Activated CD4-positive, alpha-beta memory T cell treated with anti-CD3 and anti-CD28 coated beads, Interleukin-2, amount 10 ng/mL, durations not matched to agents 7 days and 5 days (primary cell): ENCODE measurements around the gene CYB5B. TPM values are rescaled to one million over a fixed set of nuclear protein-coding genes. Genes with fewer than 3 reads are reported as not detected.

ENCODE experiments used
- CTCF ChIA-PET: fragments of 350-600 bp; sonication (Branson Sonifier 250); formaldehyde crosslinking; loops from one replicate; lab custom pipeline; 2021; ENCODE audit warnings: antibody characterized with exemption, inconsistent platforms; lab: Charles Lee
- POLR2A ChIA-PET: fragments of 350-600 bp; sonication (Branson Sonifier 250); formaldehyde crosslinking; loops from one replicate; lab custom pipeline; 2021; ENCODE audit warnings: antibody characterized with exemption; lab: Charles Lee
- DNase-seq: peaks from one replicate; pipeline ENCODE4 v3.0.0-alpha.2; 2020
- H3K27ac Mint-ChIP-seq: one replicate; pipeline ENCODE4 v1.8.0; 2021; ENCODE audit warnings: mild to moderate bottlenecking, mixed read lengths
- H3K27me3 Mint-ChIP-seq: one replicate; pipeline ENCODE4 v1.8.0; 2021; ENCODE audit warnings: mixed read lengths
- H3K36me3 Mint-ChIP-seq: one replicate; pipeline ENCODE4 v1.8.0; 2021; ENCODE audit warnings: low read depth, mixed read lengths
- H3K4me1 Mint-ChIP-seq: one replicate; pipeline ENCODE4 v1.8.0; 2021; ENCODE audit warnings: mixed read lengths
- H3K4me3 Mint-ChIP-seq: one replicate; pipeline ENCODE4 v1.8.0; 2021; ENCODE audit warnings: mild to moderate bottlenecking, mixed read lengths
- H3K9me3 Mint-ChIP-seq: one replicate; pipeline ENCODE4 v1.8.0; 2021; ENCODE audit warnings: mixed read lengths
- total RNA-seq, 2 experiments: library from RNA; stranded (reverse); gene quantifications; one replicate each; pipeline ENCODE4 v1.2.3, GENCODE V29; 2021

Gene CYB5B
- total RNA-seq, 2 experiments from 2014 or later = 149 to 152 TPM

DNA sequence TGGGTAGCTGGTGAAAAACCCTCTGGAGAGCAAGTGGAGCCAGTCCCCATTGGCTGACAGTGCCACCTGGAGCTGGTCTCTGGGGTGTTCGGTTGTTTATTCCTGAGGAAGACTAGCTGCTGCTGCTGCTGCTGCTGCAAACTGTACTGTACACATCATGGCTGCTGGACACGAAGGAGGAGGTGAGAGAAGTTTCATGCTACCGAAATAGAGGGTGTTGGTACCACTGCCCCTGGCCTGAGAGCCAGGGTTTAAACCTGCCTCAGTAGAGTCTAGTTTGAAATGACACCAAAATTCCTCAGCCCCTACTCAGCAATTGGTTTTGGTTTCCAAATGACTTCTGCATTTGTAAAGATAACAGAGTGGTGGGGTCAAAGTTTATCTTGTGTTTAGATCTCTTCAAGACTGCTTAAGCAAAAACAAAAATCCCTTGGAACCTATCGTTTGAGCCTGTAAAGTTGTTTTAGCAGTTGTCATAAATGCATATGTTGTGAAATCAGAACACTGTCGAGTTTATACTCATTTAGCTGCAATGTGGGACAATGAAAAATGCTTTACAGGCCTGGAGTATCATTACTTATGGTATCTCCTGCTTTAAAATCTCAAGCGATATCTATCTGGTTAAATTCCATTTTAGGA lies 40.8 kb downstream of the CYB5B start:
- Mint-ChIP-seq H3K4me3 (peak overlapping the region; percentile 48), H3K27ac (peak overlapping the region; percentile 86), H3K36me3 (peaks cover 54% of the 10 kb centered on the region), H3K9me3 (no peaks in the 10 kb centered on the region), H3K4me1 (peaks cover 54% of the 10 kb centered on the region), H3K27me3 (no peaks in the 10 kb centered on the region)
- DNase-seq = peak; percentile 25
- CTCF ChIA-PET = interaction anchor here (0.6 to 1.4 kb wide), 5 partner anchors 9 to 153 kb away, joined by 3 to 4 read pairs (median 3); no protein-coding TSS in a partner anchor
- POLR2A ChIA-PET = interaction anchor here (0.8 to 2.3 kb wide), 7 partner anchors 10 to 261 kb away, joined by 3 to 11 read pairs (median 5); partner anchors contain the start of genes CYB5B and NQO1

DNA sequence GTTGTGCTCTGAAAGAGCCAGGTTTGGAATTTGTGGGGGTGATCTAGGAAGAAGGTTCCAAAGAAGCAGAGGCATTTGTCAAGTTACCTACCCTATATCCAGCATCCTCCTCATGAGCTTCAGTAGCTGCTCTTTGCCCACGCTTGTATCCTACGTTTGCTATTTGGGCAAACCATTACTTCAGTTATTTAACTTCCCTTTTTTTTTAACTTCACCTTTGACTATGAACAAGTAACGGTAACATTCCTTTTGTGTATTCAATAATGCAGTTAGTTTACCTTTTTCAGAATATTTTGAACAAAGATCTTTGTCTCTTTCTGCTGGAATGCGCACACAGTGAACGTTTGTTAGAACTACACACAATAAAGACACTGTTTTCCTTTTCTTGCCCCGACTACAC lies 41.5 kb downstream of the CYB5B start:
- Mint-ChIP-seq H3K36me3 (peaks cover 50% of the 10 kb centered on the region), H3K4me3 (no peak overlapping the region), H3K9me3 (no peaks in the 10 kb centered on the region), H3K27ac (peak overlapping the region; percentile 86), H3K4me1 (peaks cover 56% of the 10 kb centered on the region), H3K27me3 (no peaks in the 10 kb centered on the region)
- no peak for DNase-seq
- POLR2A ChIA-PET = interaction anchor here (0.9 to 2.3 kb wide), 3 partner anchors 10 to 260 kb away, joined by 3 to 10 read pairs (median 4); partner anchors contain the start of genes CYB5B and NQO1
- CTCF ChIA-PET = interaction anchor here (0.5 to 0.6 kb wide), 2 partner anchors 39 to 62 kb away, joined by 3 to 4 read pairs; no protein-coding TSS in a partner anchor

DNA sequence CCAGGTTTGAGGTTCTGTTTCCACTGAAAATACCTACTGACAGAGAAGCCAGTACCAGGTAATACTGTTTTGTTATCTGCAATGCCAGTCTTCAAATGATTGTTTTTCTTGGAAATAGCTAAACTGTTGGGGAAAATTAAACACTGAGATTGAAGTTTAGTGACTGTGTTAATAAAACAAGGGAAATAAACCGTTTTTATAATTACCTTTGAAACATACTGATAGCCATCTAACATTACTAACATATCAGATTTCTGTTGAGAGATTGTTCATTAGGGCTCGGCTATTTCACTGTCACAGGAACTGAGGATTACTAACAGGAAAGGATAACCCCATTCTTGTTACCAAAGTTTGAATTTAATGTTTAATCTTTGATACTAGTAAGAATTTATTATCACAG lies 42.1 kb downstream of the CYB5B start:
- Mint-ChIP-seq H3K4me3 (no peak overlapping the region), H3K27ac (no peak overlapping the region)
- CTCF ChIA-PET = no interaction called here

DNA sequence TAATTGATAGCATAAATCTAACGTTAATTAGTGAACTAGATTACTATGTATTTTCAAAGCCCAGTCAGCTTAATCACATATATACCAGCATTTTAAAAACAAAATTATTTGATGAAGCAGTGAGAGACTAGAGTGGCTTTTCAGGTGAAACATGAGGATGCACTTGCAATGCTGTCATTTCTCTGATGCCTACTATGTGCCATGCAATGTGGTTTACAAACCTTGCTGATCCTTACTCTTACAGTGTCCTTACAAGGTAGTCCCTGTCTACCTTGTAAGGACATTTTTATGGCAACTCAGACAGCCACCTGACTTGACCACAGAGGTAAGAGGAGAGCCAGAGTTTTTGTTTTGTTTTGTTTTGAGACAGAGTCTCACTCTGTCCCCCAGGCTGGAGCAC lies 42.7 kb downstream of the CYB5B start:
- ChIA-PET POLR2A (no interaction called here), CTCF (no interaction called here)
- Mint-ChIP-seq H3K36me3 (peaks cover 51% of the 10 kb centered on the region), H3K4me1 (peaks cover 59% of the 10 kb centered on the region), H3K9me3 (no peaks in the 10 kb centered on the region), H3K27ac (no peak overlapping the region), H3K4me3 (no peak overlapping the region), H3K27me3 (no peaks in the 10 kb centered on the region)
- no peak for DNase-seq

More for the DNA sequence above, 42.1 kb downstream of the CYB5B start:
- no peak for DNase-seq
- POLR2A ChIA-PET = no interaction called here
- Mint-ChIP-seq H3K9me3 (no peaks in the 10 kb centered on the region), H3K27me3 (no peaks in the 10 kb centered on the region), H3K36me3 (peaks cover 53% of the 10 kb centered on the region), H3K4me1 (peaks cover 59% of the 10 kb centered on the region)

DNA sequence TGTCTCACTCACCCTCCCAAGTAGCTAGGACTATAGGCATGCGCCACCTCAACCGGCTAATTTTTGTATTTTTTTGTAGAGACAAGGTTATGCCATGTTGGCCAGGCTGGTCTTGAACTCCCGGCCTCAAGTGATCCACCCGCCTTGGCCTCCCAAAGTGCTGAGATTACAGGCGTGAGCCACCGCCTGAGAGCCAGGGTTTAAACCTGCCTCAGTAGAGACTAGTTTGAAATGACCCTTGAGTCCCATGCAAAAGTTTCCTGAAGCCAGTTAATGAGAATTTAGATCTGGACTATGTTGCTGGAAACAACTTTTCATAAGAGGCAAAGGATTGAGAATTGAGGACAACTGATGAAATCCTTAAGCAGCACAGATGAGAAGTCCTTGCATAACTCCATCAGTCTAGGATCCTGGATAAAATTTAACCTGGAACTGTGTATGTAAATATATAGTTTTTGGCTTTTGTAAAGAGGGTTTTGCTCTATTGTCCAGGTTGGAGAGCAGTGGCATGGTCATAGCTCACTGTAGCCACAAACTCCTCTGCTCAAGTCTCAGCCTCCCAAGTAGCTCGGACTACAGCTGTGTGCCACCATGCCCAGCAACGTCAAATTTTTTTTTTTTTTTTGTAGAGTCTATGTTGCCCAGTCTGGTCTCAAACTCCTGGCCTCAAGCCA lies 43.2 kb downstream of the CYB5B start:
- POLR2A ChIA-PET = no interaction called here
- Mint-ChIP-seq H3K27me3 (no peaks in the 10 kb centered on the region), H3K27ac (no peak overlapping the region), H3K9me3 (no peaks in the 10 kb centered on the region), H3K36me3 (peaks cover 45% of the 10 kb centered on the region), H3K4me3 (no peak overlapping the region), H3K4me1 (peaks cover 59% of the 10 kb centered on the region)
- no peak for DNase-seq
- CTCF ChIA-PET = no interaction called here

DNA sequence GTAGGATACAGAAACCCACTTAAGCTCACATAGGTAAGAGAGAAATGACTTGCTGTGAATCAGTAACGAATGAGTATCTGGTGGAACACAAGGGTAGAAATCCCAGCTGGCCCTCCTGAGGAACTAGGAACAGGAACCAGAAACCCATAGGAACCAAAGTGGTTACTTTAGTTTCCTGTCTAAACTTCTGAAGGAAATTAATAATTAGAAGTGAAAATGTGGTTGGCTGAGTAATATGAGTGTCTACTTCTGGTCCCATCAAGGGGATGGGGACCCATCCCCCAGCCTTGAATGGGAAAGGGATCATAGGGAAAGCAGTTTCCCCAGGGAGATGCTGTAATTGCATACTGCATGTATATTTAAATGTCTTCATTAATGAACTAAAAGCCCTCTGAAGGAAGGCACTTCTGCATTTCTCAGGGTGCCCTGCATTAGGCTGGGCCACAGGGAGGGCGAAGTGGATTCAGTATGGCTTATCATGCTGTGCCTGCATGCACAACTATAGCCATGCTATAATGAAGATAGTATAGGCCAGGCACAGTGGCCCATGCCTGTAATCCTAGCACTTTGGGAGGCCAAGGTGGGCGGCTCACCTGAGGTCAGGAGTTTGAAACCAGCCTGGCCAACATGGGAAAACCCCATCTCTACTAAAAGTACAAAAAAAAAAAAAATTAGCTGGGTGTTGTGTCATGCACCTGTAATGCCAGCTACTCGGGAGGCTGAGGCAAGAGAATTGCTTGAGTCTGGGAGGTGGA lies 45.6 kb downstream of the CYB5B start:
- no peak overlapping the region for H3K4me3 Mint-ChIP-seq
- H3K9me3 Mint-ChIP-seq = no peaks in the 10 kb centered on the region
- H3K4me1 Mint-ChIP-seq = peaks cover 42% of the 10 kb centered on the region
- peaks cover 27% of the 10 kb centered on the region for H3K36me3 Mint-ChIP-seq
- no peaks in the 10 kb centered on the region for H3K27me3 Mint-ChIP-seq
- DNase-seq = no peak
- ChIA-PET POLR2A (no interaction called here), CTCF (interaction anchor here (0.9 kb wide), 1 partner anchor 95 kb away, joined by 3 read pairs; no protein-coding TSS in a partner anchor)
- no peak overlapping the region for H3K27ac Mint-ChIP-seq

DNA sequence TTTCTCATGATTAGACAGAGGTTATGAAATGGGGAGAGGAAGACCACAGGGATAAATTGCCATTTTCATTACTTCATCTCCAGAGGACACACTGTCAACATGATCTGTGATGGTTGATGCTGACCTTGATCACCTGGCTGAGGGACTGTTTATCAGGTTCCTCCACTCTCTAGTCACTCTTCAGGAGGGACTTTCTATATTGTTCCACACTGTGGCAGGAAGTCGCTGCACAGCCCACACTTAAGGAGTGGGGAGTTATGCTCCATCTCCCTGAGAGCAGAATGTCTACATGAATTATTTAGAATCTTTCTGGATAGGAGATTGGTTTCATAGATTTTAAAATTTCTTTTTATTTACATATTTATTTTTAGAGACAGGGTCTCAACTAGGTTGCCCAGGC lies 46.7 kb downstream of the CYB5B start:
- Mint-ChIP-seq H3K36me3 (peaks cover 16% of the 10 kb centered on the region), H3K4me3 (no peak overlapping the region), H3K9me3 (no peaks in the 10 kb centered on the region), H3K4me1 (peaks cover 32% of the 10 kb centered on the region), H3K27ac (no peak overlapping the region), H3K27me3 (no peaks in the 10 kb centered on the region)
- CTCF ChIA-PET = no interaction called here
- POLR2A ChIA-PET = no interaction called here
- no peak for DNase-seq

DNA sequence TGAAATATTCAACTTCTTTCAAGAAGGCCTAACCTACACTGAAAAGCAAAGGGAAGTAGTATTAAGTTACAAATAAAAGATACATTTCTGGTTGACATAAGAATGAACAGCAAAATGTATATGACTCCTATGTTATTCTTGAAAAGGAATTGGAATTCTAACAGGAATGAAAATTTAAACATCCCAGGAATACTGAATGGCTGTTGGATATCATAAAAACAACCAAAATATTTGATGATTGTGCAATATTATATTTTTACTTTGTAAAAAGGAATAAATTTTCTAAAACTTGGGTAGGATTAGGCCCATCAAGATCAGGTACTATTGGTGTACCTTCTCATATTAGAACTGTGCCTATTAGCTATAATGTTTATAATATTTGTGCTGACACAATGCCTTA lies 50.0 kb downstream of the CYB5B start:
- Mint-ChIP-seq H3K27me3 (no peaks in the 10 kb centered on the region), H3K9me3 (no peaks in the 10 kb centered on the region), H3K4me3 (no peak overlapping the region), H3K27ac (no peak overlapping the region), H3K4me1 (peaks cover 13% of the 10 kb centered on the region), H3K36me3 (peaks cover 3% of the 10 kb centered on the region)
- ChIA-PET CTCF (no interaction called here), POLR2A (no interaction called here)
- DNase-seq = no peak

DNA sequence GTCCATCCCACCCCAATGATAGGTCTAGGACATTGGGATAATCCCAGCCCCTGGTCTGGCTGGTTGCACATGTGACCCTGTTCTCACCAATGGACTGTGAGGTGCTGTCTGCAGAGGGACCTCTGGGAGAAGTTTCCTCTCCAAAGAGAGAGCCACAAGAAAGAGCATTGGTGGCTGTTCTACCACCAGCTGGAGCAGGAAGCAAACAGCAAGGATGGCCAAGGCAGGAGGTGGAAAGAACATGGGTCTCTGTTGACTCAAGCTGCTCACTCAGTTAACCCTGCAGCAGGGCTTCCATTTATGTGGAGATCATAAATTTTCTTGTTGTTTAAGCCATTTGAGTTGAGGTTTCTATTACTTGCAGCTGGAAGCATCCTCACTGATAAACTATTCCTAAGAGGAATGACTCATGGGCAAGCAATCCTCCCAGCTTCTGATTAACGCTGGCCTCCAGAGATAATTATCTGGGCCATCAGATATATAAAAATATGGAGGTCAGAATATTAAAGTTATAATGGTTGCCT lies 52.6 kb downstream of the CYB5B start:
- POLR2A ChIA-PET = interaction anchor here (0.9 kb wide), 1 partner anchor 87 kb away, joined by 4 read pairs; no protein-coding TSS in a partner anchor

DNA sequence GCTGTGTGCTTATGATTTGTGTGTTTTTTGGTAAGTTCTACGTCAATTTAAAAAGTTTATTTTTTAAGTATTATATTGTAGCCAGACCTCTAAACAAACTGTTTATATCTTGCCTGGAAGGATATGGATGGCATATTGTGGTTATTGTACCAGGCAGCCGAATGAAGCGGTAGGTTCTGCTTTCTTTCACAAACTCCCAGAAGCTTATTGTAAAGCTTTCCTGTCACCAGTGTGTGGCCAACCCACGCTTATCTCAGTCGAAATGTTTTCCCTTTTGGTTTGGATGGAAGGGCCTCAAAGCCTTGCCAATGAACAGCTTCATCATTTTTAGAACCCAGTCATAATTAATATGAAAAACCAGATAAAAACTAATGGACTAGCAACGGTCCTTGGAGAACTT lies 53.1 kb downstream of the CYB5B start:
- no peaks in the 10 kb centered on the region for H3K27me3 Mint-ChIP-seq
- H3K4me1 Mint-ChIP-seq = no peaks in the 10 kb centered on the region
- H3K9me3 Mint-ChIP-seq = no peaks in the 10 kb centered on the region
- H3K27ac Mint-ChIP-seq = no peak overlapping the region
- CTCF ChIA-PET = interaction anchor here (1.6 kb wide), 1 partner anchor 21 kb away, joined by 4 read pairs; no protein-coding TSS in a partner anchor
- H3K4me3 Mint-ChIP-seq = no peak overlapping the region
- DNase-seq = no peak
- H3K36me3 Mint-ChIP-seq = no peaks in the 10 kb centered on the region
- POLR2A ChIA-PET = no interaction called here

More for the DNA sequence above, 52.6 kb downstream of the CYB5B start:
- Mint-ChIP-seq H3K27ac (no peak overlapping the region), H3K27me3 (no peaks in the 10 kb centered on the region), H3K4me3 (no peak overlapping the region), H3K4me1 (no peaks in the 10 kb centered on the region), H3K36me3 (no peaks in the 10 kb centered on the region), H3K9me3 (no peaks in the 10 kb centered on the region)
- no peak for DNase-seq
- CTCF ChIA-PET = interaction anchor here (1.6 kb wide), 1 partner anchor 21 kb away, joined by 4 read pairs; no protein-coding TSS in a partner anchor

DNA sequence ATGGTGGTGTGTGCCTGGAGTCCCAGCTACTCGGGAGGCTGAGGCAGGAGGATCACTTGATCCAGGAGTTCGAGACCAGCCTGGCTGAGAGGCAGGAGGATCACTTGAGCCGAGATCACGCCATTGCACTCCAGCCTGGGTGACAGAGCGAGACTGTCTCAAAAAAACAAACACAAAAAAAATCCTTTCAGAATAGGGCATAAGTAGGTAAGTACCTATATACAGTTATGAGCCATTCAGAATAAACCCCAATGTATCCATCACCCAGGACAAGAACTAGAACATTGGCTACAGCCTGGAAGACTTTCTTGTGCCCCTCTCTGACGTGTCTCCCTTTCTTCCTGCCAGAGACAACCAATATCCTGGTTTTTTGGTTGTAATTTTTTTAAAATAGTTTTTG lies 54.3 kb downstream of the CYB5B start:
- no peak overlapping the region for H3K4me3 Mint-ChIP-seq
- DNase-seq = no peak
- H3K27me3 Mint-ChIP-seq = no peaks in the 10 kb centered on the region
- H3K4me1 Mint-ChIP-seq = no peaks in the 10 kb centered on the region
- ChIA-PET POLR2A (no interaction called here), CTCF (interaction anchor here (0.5 kb wide), 1 partner anchor 917 kb away, joined by 3 read pairs; no protein-coding TSS in a partner anchor)
- H3K9me3 Mint-ChIP-seq = no peaks in the 10 kb centered on the region
- no peak overlapping the region for H3K27ac Mint-ChIP-seq
- H3K36me3 Mint-ChIP-seq = no peaks in the 10 kb centered on the region

DNA sequence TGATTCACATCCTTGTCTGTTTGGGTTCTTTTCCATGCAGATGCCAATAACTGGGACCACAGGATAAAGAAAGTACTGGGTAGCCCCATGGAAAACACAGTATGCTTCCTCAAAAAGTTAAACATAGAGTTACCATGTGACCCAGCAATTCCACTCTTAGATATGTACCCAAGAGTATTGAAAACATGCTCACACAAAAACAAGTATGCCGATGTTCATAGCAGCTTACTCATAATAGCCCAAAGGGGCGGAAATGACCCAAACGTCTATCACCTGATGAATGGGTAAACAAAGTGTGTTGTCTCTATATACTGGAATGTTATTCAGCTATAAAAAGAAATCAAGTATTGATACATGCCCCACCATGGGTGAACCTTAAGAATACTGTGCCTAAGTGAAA lies 55.4 kb downstream of the CYB5B start:
- H3K27ac Mint-ChIP-seq = no peak overlapping the region
- no peaks in the 10 kb centered on the region for H3K4me1 Mint-ChIP-seq
- CTCF ChIA-PET = no interaction called here
- no peaks in the 10 kb centered on the region for H3K36me3 Mint-ChIP-seq
- peaks cover 3% of the 10 kb centered on the region for H3K27me3 Mint-ChIP-seq
- no peaks in the 10 kb centered on the region for H3K9me3 Mint-ChIP-seq
- no peak overlapping the region for H3K4me3 Mint-ChIP-seq
- POLR2A ChIA-PET = no interaction called here
- DNase-seq = no peak
